HCT116 (cell line): ENCODE data around the gene PINK1. TPM values are rescaled to one million over a fixed set of nuclear protein-coding genes. Genes with fewer than 3 reads are reported as not detected.

Experiments used
- ATAC-seq: fragments of 200-7000 bp; cut with Tn5 transposase; 2 replicates; pipeline ENCODE4 v1.9.1; 2020; ENCODE audit warnings: mild to moderate bottlenecking, moderate library complexity
- BruUV-seq: library from RNA; stranded (reverse); fragments of 400-500 nt; replicated peaks from 2 replicates; lab custom pipeline; 2021; lab: Mats Ljungman, UMichigan
- CTCF ChIA-PET: fragments of 300-600 bp; sonication (Branson Sonifier 250); formaldehyde crosslinking; loops from one replicate; lab custom pipeline; 2021; ENCODE audit warnings: antibody characterized with exemption; lab: Charles Lee
- POLR2A ChIA-PET: fragments of 300-600, 350-600 bp; sonication (Branson Sonifier 250); formaldehyde crosslinking; loops from one replicate; lab custom pipeline; 2021; ENCODE audit warnings: antibody characterized with exemption; lab: Charles Lee
- RAD21 ChIA-PET, 2 experiments: fragments of 300-600 bp; sonication (Branson Sonifier 250); formaldehyde crosslinking; loops; one replicate each; lab custom pipeline; 2023; ENCODE audit warnings: low total read pairs in 2 of 2; ENCODE audit not compliant: uncharacterized antibody in 2 of 2, unreplicated experiment in 2 of 2, low non-redundant PET in 1 of 2; lab: Charles Lee
- DNase-seq: peaks from one replicate; pipeline ENCODE4 v3.0.0-alpha.2; 2010; ENCODE audit warnings: low read depth, low spot score
- H2AFZ ChIP-seq: fragments of 200-600 bp; shearing (Covaris generic), sonication (generic); 2 replicates; pipeline ENCODE4 v1.6.1; 2017; ENCODE audit warnings: low read depth, mixed run types, mixed read lengths, antibody characterized with exemption, low read length; ENCODE audit not compliant: poor library complexity, severe bottlenecking
- H3K27ac ChIP-seq: 2 replicates; pipeline ENCODE4 v1.5.1; 2012; ENCODE audit warnings: low read depth, low read length
- H3K27me3 ChIP-seq: fragments of 200-600 bp; sonication (generic); 2 replicates; pipeline ENCODE4 v1.6.1; 2016; ENCODE audit warnings: mixed run types, low read length, mixed read lengths; ENCODE audit not compliant: insufficient read depth
- H3K36me3 ChIP-seq, 2 experiments: fragments of 200-500 bp in 1 of 2; fragments of 200-600 bp in 1 of 2; sonication (Bioruptor generic) in 1 of 2; sonication (generic) in 1 of 2; 2 replicates each; pipeline versions ENCODE4 v1.5.1 to v1.6.1; 2014 to 2016; ENCODE audit warnings: low read length in 2 of 2, inconsistent platforms in 1 of 2, mixed read lengths in 1 of 2, mixed run types in 1 of 2; ENCODE audit not compliant: insufficient read depth in 2 of 2, control insufficient read depth in 1 of 2
- H3K4me1 ChIP-seq, 2 experiments: fragments of 200-600 bp in 1 of 2; sonication (generic) in 1 of 2; 2 replicates each; pipeline versions ENCODE4 v1.5.1 to v1.6.1; 2012 to 2017; ENCODE audit warnings: low read length in 2 of 2, inconsistent platforms in 1 of 2, mild to moderate bottlenecking in 1 of 2, mixed read lengths in 1 of 2, mixed run types in 1 of 2, moderate library complexity in 1 of 2; ENCODE audit not compliant: insufficient read depth in 2 of 2, control insufficient read depth in 1 of 2
- H3K4me2 ChIP-seq: fragments of 200-600 bp; sonication (generic); 2 replicates; pipeline ENCODE4 v1.6.1; 2017; ENCODE audit warnings: mixed run types, low read length, mixed read lengths
- H3K4me3 ChIP-seq, 2 experiments: fragments of 200-600 bp in 1 of 2; sonication (generic) in 1 of 2; replicated peaks in 1 of 2; 2 replicates each; pipeline ENCODE4 v1.5.1; 2011 to 2016; ENCODE audit warnings: low read length in 2 of 2, control low read depth in 1 of 2, low read depth in 1 of 2, mild to moderate bottlenecking in 1 of 2, mixed read lengths in 1 of 2, mixed run types in 1 of 2
- H3K79me2 ChIP-seq: fragments of 200-600 bp; sonication (generic); 2 replicates; pipeline ENCODE4 v1.6.1; 2017; ENCODE audit warnings: mild to moderate bottlenecking, mixed run types, low read length, moderate library complexity, mixed read lengths; ENCODE audit not compliant: insufficient read depth
- H3K9ac ChIP-seq: fragments of 200-600 bp; sonication (generic); 2 replicates; pipeline ENCODE4 v1.6.1; 2016; ENCODE audit warnings: low read length, mixed read lengths
- H3K9me2 ChIP-seq: fragments of 200-600 bp; sonication (generic), shearing (Covaris generic); 2 replicates; pipeline ENCODE4 v1.6.1; 2017; ENCODE audit warnings: mixed run types, mild to moderate bottlenecking, moderate library complexity; ENCODE audit not compliant: insufficient read depth
- H3K9me3 ChIP-seq, 2 experiments: fragments of 200-500 bp in 1 of 2; fragments of 200-600 bp in 1 of 2; sonication (Bioruptor generic) in 1 of 2; sonication (generic) in 1 of 2; 2 replicates each; pipeline ENCODE4 v1.6.1; 2014 to 2017; ENCODE audit warnings: low read length in 2 of 2, mixed read lengths in 2 of 2, inconsistent platforms in 1 of 2, low read depth in 1 of 2, mild to moderate bottlenecking in 1 of 2, mixed run types in 1 of 2, moderate library complexity in 1 of 2; ENCODE audit not compliant: control insufficient read depth in 1 of 2, insufficient read depth in 1 of 2
- H4K20me1 ChIP-seq: fragments of 200-600 bp; sonication (generic), shearing (Covaris generic); 2 replicates; pipeline ENCODE4 v1.6.1; 2017; ENCODE audit warnings: mixed run types, mild to moderate bottlenecking, moderate library complexity; ENCODE audit not compliant: insufficient read depth
- CEBPB ChIP-seq: IDR thresholded peaks from 2 replicates; pipeline ENCODE4 v1.6.1; 2012; ENCODE audit warnings: low read depth
- EGR1 ChIP-seq: IDR thresholded peaks from 2 replicates; pipeline ENCODE4 v1.6.1; 2012; ENCODE audit warnings: low read depth
- ELF1 ChIP-seq: IDR thresholded peaks from 2 replicates; pipeline ENCODE4 v1.6.1; 2012; ENCODE audit warnings: low read depth, borderline replicate concordance
- JUND ChIP-seq: IDR thresholded peaks from 2 replicates; pipeline ENCODE4 v1.6.1; 2012
- MAX ChIP-seq: IDR thresholded peaks from 2 replicates; pipeline ENCODE4 v1.6.1; 2012
- POLR2A ChIP-seq: IDR thresholded peaks from 2 replicates; pipeline ENCODE4 v1.7.0; 2011; ENCODE audit warnings: borderline replicate concordance; ENCODE audit not compliant: insufficient read depth, insufficient read length; ENCODE audit errors: extremely low read depth
- REST ChIP-seq: IDR thresholded peaks from 2 replicates; pipeline ENCODE4 v1.6.1; 2012; ENCODE audit warnings: low read depth
- SIN3A ChIP-seq: IDR thresholded peaks from 2 replicates; pipeline ENCODE4 v1.6.1; 2012; ENCODE audit warnings: low read depth
- SRF ChIP-seq: IDR thresholded peaks from 2 replicates; pipeline ENCODE4 v1.6.1; 2012; ENCODE audit warnings: low read depth
- ZNF274 ChIP-seq: fragments of 200-500 bp; sonication (Bioruptor generic); IDR thresholded peaks from 2 replicates; pipeline ENCODE4 v1.6.1; 2014; ENCODE audit warnings: mild to moderate bottlenecking, low read depth, low read length, inconsistent platforms
- intact Hi-C: fragments of 100-400 bp; cut with micrococcal nuclease; formaldehyde crosslinking; loops from 2 replicates; pipeline ENCODE4 v1.10.0; 2022
- total RNA-seq: library from RNA; stranded (reverse); gene quantifications from one replicate; pipeline ENCODE4 v1.2.1, GENCODE V29; 2021; ENCODE audit not compliant: unreplicated experiment

The PINK1 gene
- total RNA-seq, 1 experiment from 2014 or later = 29.4 TPM

DNA sequence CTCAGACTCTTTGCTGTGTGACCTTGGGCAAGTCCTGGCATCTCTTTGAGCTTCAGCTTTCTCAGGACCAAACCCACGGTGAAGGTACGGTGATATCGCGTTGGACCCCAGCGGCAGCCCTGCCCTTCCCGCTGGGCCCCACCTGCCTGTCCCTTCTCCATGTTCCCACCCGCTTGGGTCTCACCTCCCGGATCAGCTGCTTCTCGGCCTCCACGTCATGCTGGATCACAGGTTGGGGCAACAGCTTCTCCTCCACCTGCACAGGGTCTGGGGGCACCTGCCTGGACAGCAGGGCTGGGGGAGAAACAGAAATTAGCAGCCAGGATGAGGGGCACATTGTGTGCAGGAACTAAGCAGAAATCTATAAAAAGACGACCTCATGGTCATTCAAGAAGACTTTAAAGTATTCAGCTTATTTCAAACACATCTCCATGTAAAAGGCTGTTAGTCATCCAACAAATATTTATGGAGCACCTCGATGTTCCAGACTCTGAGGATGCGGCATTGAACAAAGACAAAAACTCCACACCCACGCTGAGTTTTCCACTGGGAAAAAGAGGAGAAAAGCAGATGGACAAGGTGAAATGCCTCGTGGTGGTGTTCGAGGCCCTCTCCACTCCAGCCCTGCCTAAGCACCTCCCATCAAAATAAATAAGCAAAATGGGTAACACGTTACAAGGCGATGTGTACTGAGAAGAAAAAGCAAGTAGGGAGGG lies 65.1 kb downstream of the PINK1 start:
- ATAC-seq (no peak), DNase-seq (no peak)
- Histone ChIP-seq H3K79me2 (no peaks in the 10 kb centered on the region), H3K9me2 (no peaks in the 10 kb centered on the region), H3K9me3 (no peaks in the 10 kb centered on the region), H3K4me1 (peaks cover 25 to 39% of the 10 kb centered on the region in 2 experiments), H3K4me3 (no peak overlapping the region), H3K9ac (peak overlapping the region; percentile 26; the same call in 1 of the 2 replicates), H3K27ac (peak overlapping the region; percentile 88), H3K36me3 (no peaks in the 10 kb centered on the region), H3K27me3 (no peaks in the 10 kb centered on the region), H2AFZ (no peak overlapping the region), H3K4me2 (peak overlapping the region; percentile 96), H4K20me1 (no peaks in the 10 kb centered on the region)
- POLR2A ChIA-PET = no interaction called here
- RAD21 ChIA-PET = interaction anchor here (1.9 to 2.1 kb wide), 2 partner anchors 497 kb away, joined by 22 to 25 read pairs; no protein-coding TSS in a partner anchor
- intact Hi-C loops = no loop called here
- BruUV-seq = no TSS peak
- CTCF ChIA-PET = interaction anchor here (2.8 kb wide), 1 partner anchor 496 kb away, joined by 104 read pairs; no protein-coding TSS in a partner anchor
- TF ChIP-seq SIN3A (no peak), JUND (no peak), ZNF274 (no peak), ELF1 (no peak), SRF (no peak), REST (no peak), EGR1 (peak; percentile 47), MAX (peak; percentile 40), CEBPB (no peak), POLR2A (no peak)
